LoVo (cell line): ENCODE measurements around the gene EZR.
A peak's percentile ranks its signal among the peaks of the same experiment; 100 is the strongest.

ENCODE experiments used
- DNase-seq: peaks from one replicate; pipeline ENCODE4 v3.0.0-alpha.2; 2016; ENCODE audit warnings: low spot score

EZR gene

GRCh38 chr6:158775832-158776231 is 43.3 kb downstream of the EZR start:
- no peak for DNase-seq

DNA sequence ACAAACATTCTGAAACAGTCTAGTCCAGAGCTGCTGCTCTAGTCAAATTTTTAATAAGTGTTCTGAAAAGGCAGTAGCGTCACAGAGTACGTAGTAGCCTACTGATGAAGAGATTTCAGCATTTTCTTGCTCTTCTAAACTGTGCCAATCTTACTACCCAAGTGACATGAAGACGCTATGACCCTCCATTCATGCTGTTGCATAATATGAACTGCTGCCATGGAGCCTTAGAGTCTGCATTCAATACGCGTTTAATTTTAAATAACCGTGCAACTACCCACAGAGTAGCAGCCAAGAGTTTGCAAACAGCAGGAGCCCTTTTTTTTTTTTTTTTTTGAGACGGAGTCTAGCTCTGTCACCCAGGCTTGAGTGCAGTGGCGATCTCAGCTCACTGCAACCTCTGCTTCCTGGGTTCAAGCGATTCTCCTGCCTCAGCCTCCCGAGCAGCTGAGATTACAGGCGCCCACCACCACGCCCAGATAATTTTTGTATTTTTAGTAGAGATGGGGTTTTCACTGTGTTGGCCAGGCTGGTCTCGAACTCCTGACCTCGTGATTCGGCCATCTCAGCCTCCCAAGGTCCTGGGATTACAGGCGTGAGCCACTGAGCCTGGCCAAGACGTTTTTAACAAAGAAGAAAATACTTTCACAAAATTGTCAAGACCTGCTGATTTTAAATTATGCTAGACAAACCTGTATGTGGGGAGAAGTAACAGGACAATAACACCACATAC is 44.3 kb downstream of the EZR start:
- DNase-seq: no peak

GRCh38 chr6:158773581-158774449 is 45.4 kb downstream of the EZR start:
- DNase-seq: no peak

DNA sequence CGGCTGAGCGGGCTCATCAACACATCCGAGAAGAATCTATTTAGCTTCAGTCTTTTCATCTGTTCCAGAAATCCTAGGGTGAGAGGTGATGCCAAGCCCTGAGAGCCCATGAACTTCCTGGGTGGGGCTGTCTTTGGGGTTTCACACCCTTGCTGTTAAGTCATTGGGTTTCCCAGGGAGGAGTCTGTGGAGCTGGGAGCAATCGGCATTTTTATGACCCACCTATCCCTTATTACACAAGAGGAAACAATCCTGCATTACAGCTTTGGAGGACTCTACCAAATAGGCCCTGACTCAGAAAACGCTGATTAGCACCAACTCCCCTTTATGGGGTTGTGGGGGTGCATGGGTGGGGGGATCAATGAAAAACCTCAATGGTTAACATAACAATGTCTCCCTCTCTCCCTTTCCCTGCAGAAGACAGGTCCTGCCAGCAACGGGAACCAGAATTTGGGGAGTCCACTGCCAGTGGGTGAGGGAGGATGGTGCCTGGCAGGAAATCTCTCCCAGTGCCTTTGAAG is 46.3 kb downstream of the EZR start:
- DNase-seq: peak; percentile 89

DNA sequence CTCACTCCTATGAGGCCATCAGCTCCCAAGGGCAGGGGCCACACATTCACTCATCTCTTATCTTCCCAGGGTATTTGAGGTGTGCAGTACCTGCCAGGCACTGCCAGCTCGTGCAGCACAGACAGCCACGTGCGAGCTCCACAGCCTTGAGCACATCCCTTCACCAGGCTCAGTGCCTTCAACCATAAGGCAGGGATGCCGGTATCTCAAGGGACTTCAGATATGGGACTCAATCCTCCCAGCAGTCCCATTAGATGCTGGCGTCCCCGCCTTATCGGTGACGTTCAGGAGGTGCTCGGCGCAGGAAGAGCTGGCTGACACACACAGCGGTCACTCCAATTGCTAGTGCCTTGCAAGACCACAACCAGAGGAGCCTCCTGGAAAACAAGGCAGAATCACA is 47.0 kb downstream of the EZR start:
- DNase-seq: no peak

- DNase-seq: no peak
Measured at GRCh38 chr6:158771399-158772152, 47.6 kb downstream of the EZR start.

- DNase-seq: no peak
Measured at GRCh38 chr6:158770533-158771330, 48.4 kb downstream of the EZR start.

- no peak for DNase-seq
Measured at GRCh38 chr6:158769771-158770432, 49.3 kb downstream of the EZR start.

DNA sequence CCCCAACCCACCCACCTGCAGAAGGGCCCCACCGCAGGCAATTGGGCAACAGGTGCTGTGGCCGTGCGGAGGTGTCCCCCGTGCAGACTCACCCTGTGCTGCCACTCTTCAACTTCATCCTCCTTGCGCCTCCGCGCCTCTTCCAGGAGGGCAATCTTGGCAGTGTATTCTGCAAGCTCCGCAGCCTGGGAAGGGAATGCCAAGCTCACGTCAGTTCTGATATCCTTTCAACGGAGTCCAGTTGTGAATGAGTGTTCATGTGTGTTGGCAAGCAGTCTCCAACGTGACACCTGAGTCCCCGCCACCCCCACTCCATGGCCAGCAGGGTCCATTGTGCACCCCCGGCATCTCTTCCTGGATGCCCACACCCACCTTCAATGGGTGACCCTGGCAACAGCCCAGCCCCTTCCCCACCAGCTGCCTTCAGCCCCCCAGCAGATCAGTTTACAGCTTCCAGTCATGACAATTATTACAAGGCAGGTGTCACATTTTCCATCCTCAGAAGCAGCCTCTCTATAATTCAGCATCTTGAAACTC is 49.9 kb downstream of the EZR start:
- no peak for DNase-seq

DNA sequence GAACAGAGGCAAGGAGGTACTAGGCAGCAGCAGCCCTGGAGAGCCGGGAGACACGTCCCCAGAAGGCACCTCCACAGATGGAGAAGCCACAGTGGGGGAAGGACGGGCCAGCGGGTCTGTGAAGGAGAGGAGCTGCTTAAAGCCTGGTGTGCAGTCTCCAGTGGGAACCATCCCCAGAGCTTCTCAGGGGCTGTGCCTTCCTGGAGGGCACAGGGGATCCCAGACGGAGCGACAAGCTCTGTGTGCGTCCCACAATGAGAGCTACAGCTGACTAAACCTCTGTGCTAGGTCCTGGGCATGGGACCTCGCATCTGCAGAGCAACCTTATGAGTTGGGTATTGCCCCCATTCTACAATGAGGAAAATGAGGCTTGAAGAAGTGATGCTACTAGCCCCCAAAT is 50.7 kb downstream of the EZR start:
- no peak for DNase-seq

DNA sequence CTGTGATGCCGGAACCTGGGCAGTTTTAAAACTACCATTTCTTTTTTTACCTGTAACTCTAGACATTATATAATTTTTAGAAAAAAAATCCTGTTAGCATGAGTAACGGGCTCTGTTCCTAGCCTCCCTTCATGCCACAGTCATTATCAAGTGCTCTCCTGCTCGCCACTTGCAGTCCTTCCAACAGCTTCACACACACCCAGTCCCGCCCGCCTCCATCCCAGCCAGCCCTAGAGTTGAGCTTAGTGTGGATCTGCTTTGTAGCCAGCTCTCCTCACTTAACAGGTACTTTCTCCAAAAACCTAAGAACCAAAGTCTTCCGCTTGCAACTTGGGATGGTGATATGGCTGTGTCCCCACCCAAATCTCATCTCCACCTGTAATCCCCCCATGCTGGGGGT is 51.5 kb downstream of the EZR start:
- no peak for DNase-seq

GRCh38 chr6:158766621-158767455 is 52.3 kb downstream of the EZR start:
- no peak for DNase-seq

DNA sequence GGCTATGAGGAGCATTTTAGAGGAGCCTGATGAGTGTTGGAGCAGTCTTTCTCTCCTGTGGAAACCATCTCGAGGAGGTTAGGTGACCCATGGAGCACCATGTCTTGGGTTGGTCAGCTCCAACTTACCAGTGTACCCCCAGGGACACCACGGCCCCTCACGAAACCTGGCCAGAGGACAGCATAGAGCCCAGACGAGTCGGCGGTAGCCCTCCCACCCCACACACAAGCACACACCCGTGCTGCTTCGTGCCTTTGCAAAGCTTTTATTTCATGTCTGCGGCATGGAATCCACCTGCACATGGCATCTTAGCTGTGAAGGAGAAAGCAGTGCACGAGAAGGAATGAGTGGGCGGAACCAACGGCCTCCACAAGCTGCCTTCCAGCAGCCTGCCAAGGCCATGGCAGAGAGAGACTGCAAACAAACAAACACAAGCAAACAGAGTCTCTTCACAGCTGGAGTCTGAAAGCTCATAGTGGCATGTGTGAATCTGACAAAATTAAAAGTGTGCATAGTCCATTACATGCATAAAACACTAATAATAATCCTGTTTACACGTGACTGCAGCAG is 53.6 kb downstream of the EZR start:
- DNase-seq: no peak

DNA sequence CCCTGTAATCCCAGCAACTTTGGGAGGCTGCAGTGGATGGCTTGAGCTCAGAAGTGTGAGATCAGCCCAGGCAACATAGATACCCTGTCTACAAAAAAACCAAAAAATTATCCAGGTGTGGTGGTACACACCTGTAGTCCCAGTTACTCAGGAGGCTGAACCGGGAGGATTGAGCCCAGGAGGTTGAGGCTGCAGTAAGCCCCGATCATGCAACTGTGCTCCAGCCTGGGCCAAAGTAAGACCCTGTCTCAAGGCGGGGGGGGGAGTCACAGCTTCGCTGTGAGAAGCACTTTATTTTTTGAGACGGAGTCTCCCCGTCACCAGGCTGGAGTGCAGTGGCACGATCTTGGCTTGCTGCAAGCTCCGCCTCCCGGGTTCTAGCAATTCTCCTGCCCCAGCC is 54.2 kb downstream of the EZR start:
- no peak for DNase-seq

DNA sequence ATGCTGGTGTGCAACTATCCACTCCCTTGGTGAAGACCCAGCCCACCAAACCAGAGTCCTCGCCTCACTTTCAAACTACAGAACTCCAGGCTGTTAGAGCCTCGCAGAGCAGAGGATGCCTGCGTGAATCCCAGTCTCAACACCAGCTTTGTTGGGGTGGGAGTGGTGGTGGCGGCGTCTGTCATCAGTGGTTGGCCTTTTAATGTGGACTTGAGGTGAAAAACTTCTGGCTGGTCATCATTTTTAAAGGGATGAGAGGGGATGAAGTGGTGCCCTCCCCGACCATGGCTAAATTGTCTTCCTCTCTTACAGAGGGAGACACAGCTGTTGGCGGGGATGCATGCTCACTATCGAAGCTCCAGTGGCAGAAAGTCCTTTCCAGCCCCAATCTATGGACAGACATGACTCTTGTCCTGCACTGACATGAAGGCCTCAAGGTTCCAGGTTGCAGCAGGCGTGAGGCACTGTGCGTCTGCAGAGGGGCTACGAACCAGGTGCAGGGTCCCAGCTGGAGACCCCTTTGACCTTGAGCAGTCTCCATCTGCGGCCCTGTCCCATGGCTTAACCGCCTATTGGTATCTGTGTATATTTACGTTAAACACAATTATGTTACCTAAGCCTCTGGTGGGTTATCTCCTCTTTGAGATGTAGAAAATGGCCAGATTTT is 54.9 kb downstream of the EZR start:
- no peak for DNase-seq

GRCh38 chr6:158763434-158764182 is 55.6 kb downstream of the EZR start:
- no peak for DNase-seq

DNA sequence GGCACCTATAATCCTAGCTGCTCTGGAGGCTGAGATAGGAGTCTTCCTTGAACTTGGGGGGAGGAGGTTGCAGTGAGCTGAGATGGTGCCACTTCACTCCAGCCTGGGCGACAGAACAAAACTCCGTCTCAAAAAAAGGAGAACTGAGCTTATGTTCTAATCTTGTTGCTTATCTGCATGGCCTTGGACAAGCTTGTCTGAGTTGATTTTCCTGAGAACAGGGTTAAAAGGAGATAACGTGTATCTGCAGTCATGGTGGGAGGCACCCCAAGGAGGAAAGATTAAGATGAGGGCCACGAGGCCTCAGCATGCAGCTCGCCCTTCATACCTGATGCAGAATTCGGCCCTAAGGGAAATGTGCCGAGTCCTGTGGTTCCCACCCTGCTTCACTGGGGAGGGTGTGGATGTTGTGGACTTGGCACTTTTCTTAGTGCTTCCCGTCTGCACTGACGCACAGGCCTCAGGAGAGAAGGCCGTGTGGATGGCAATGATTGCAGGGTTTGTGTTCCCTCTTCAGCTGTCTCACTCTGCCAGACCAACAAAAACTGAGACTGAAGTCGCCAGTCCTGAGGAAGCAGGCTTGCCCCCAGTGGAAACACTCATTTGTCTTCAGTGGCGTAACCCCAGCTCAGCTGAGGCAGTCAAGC is 56.3 kb downstream of the EZR start:
- DNase-seq: no peak

DNA sequence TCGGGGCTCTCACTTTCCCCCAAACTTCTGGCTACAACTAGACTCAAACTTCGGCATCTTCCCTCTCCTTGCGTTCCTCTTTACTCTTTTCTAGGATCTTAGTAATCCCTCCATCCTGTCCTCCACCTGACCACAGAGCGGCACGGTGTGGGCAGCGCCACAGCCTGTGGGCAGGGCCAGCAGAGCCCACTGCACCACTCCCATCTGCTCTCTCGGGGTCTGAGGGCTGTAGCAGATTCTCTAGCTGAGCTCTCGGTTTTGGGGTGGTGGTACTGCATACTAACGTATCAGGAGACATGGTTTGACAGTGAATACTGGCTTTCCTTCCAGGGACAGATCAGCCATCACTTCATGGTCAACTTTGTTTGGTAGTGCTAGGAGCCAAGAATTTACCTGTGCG is 57.4 kb downstream of the EZR start:
- DNase-seq: no peak
